RWPE2 (cell line): ENCODE results near the gene DNASE1L3.

Source experiments
- ATAC-seq: fragments of 200-7000 bp; cut with Tn5 transposase; 3 replicates; pipeline ENCODE4 v1.9.1; 2021; ENCODE audit warnings: low read depth
- DNase-seq: peaks from one replicate; pipeline ENCODE4 v3.0.0-alpha.2; 2020; ENCODE audit warnings: low spot score
- H3K27ac ChIP-seq: fragments of 450-650 bp; 2 replicates; pipeline ENCODE4 v1.5.1; 2017; ENCODE audit warnings: mild to moderate bottlenecking; ENCODE audit not compliant: poor library complexity, severe bottlenecking
- H3K27me3 ChIP-seq: fragments of 250-450 bp; sonication (Bioruptor Pico); 2 replicates; pipeline ENCODE4 v1.5.1; 2021; ENCODE audit warnings: mild to moderate bottlenecking, moderate library complexity; ENCODE audit not compliant: insufficient read depth, poor library complexity, severe bottlenecking
- H3K36me3 ChIP-seq: fragments of 250-450 bp; sonication (Bioruptor Pico); 2 replicates; pipeline ENCODE4 v1.5.1; 2020; ENCODE audit warnings: low read depth, mild to moderate bottlenecking, moderate library complexity
- H3K4me1 ChIP-seq: fragments of 250-450 bp; sonication (Bioruptor Pico); 2 replicates; pipeline ENCODE4 v1.5.1; 2021; ENCODE audit warnings: mild to moderate bottlenecking, moderate library complexity; ENCODE audit not compliant: insufficient read depth, poor library complexity, severe bottlenecking
- H3K4me3 ChIP-seq: fragments of 250-450 bp; sonication (Bioruptor Pico); 2 replicates; pipeline ENCODE4 v1.5.1; 2021; ENCODE audit warnings: mild to moderate bottlenecking, moderate library complexity; ENCODE audit not compliant: severe bottlenecking
- H3K9me3 ChIP-seq: fragments of 250-450 bp; sonication (Bioruptor Pico); 2 replicates; pipeline ENCODE4 v1.5.1; 2021; ENCODE audit warnings: mild to moderate bottlenecking, moderate library complexity; ENCODE audit not compliant: severe bottlenecking
- CTCF ChIP-seq: fragments of 450-650 bp; IDR thresholded peaks from one replicate; pipeline ENCODE4 v1.5.1; 2017; ENCODE audit warnings: mild to moderate bottlenecking, moderate library complexity; ENCODE audit not compliant: poor library complexity, severe bottlenecking

DNASE1L3 gene

GRCh38 chr3:58216496-58217195, 5.9 kb upstream of the DNASE1L3 start:
- ATAC-seq (0 out of 3 replicates have a peak, but pooled peaks have one; percentile 12), DNase-seq (no peak)
- Histone ChIP-seq H3K4me3 (no peak overlapping the region), H3K27me3 (no peaks in the 10 kb centered on the region), H3K4me1 (peaks cover 30% of the 10 kb centered on the region), H3K9me3 (no peaks in the 10 kb centered on the region), H3K27ac (peak overlapping the region; percentile 28), H3K36me3 (no peaks in the 10 kb centered on the region)
- no peak for TF ChIP-seq CTCF

GRCh38 chr3:58215317-58216025, 4.7 kb upstream of the DNASE1L3 start:
- ATAC-seq: no peak
- TF ChIP-seq CTCF: no peak

DNA sequence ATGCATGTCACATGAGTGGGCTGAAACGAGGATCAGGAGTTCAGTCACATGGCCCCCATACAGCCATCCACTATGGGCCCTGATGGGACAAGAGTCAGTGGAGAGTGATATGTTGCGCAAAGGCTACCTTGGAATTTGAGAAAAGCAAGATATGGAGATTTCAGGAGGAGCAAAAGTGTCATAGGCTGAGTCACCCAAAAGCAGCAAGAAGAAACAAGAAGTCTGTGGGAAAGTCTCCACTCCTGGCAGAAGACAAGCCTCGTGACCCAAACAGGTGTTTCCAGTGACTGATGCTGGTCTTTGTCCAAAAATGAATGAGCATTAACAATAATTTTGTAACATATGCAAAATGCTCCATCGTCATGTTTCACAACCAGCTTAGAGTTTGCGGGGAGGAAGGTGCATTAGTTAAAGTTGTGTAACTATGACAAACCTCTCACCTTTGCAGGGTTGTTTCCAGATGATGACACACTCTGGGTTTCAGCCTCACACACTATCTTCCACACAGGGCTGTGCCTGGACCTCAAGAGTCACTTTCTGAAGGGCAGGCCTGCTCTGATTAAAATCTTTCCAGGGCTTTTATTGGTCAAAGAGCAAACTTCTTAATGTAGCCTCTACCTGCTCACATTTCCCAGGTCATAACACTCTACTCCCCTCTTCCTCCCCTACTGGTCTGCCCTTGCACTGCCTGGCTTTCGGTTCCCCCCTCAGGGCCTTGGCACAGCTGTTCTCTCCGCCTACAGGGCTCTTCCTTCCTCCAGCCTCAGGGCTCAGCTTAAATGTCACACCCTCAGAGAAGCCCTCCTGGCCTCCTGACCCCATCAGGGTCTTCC, 3.9 kb upstream of the DNASE1L3 start:
- peak; percentile 83 for DNase-seq

More at GRCh38 chr3:58215317-58216025, 4.7 kb upstream of the DNASE1L3 start:
- Histone ChIP-seq H3K27me3 (no peaks in the 10 kb centered on the region), H3K4me1 (peaks cover 29% of the 10 kb centered on the region), H3K9me3 (no peaks in the 10 kb centered on the region), H3K4me3 (no peak overlapping the region), H3K27ac (peak overlapping the region; percentile 64), H3K36me3 (no peaks in the 10 kb centered on the region)
- DNase-seq: no peak

GRCh38 chr3:58209933-58210332, 839 bp downstream of the DNASE1L3 start:
- no peaks in the 10 kb centered on the region for H3K9me3 ChIP-seq
- H3K4me1 ChIP-seq: peaks cover 20% of the 10 kb centered on the region
- H3K27me3 ChIP-seq: no peaks in the 10 kb centered on the region
- TF ChIP-seq CTCF: no peak
- H3K27ac ChIP-seq: no peak overlapping the region
- no peak for ATAC-seq
- no peak for DNase-seq
- H3K4me3 ChIP-seq: no peak overlapping the region
- H3K36me3 ChIP-seq: no peaks in the 10 kb centered on the region

More for the DNA sequence above, 3.9 kb upstream of the DNASE1L3 start:
- H3K4me1 ChIP-seq: peaks cover 29% of the 10 kb centered on the region
- no peak overlapping the region for H3K4me3 ChIP-seq
- no peaks in the 10 kb centered on the region for H3K9me3 ChIP-seq
- peak; percentile 17 for TF ChIP-seq CTCF
- H3K27me3 ChIP-seq: no peaks in the 10 kb centered on the region
- peak overlapping the region; percentile 64 for H3K27ac ChIP-seq
- H3K36me3 ChIP-seq: no peaks in the 10 kb centered on the region
- ATAC-seq: peak; percentile 85
